Heart right ventricle (tissue), 16 donors: ENCODE measurements around the gene CPZ. TPM values are rescaled to one million over a fixed set of nuclear protein-coding genes. Genes with fewer than 3 reads are reported as not detected.

ENCODE experiments used
- ATAC-seq, 8 donors: fragments of 200-7000 bp; cut with Tn5 transposase; one replicate each; pipeline ENCODE4 v1.9.1; 2020; ENCODE audit warnings: mild to moderate bottlenecking in 8 of 8, moderate library complexity in 8 of 8, moderate number of reproducible peaks in 1 of 8
- DNase-seq, 2 donors: peaks; one replicate each; pipeline ENCODE4 v3.0.0-alpha.2; 2020
- H3K27ac ChIP-seq, 10 donors: fragments of 200-600 bp; sonication (generic) in 2 of 10; one replicate each; pipeline versions ENCODE4 v1.5.0 to v1.8.0; 2020 to 2022; ENCODE audit warnings: mild to moderate bottlenecking in 3 of 10
- H3K27me3 ChIP-seq, 7 donors: fragments of 200-600 bp; one replicate each; pipeline ENCODE4 v1.8.0; 2021 to 2022; ENCODE audit warnings: mild to moderate bottlenecking in 2 of 7
- H3K36me3 ChIP-seq, 9 donors: fragments of 200-600 bp; sonication (generic) in 1 of 9; one replicate each; pipeline versions ENCODE4 v1.5.0 to v1.8.0; 2020 to 2022; ENCODE audit warnings: mild to moderate bottlenecking in 2 of 9
- H3K4me1 ChIP-seq, 9 donors: fragments of 200-600 bp; sonication (generic) in 1 of 9; one replicate each; pipeline versions ENCODE4 v1.5.0 to v1.8.0; 2020 to 2022; ENCODE audit warnings: mild to moderate bottlenecking in 4 of 9
- H3K4me3 ChIP-seq, 10 donors: fragments of 200-600 bp; sonication (generic) in 2 of 10; one replicate each; pipeline versions ENCODE4 v1.5.0 to v1.8.0; 2020 to 2022; ENCODE audit warnings: mild to moderate bottlenecking in 7 of 10, moderate library complexity in 2 of 10
- H3K9me3 ChIP-seq, 11 donors: fragments of 200-600 bp in 10 of 11; sonication (generic) in 2 of 11; one replicate each; pipeline versions ENCODE4 v1.5.0 to v1.8.0; 2013 to 2022; ENCODE audit warnings: mild to moderate bottlenecking in 2 of 11, control low read depth in 1 of 11, moderate library complexity in 1 of 11
- WGBS, 2 donors: extraction: QIAGEN DNeasy Blood & Tissue Kit; methylation state at CpG; one replicate each; pipeline ENCODE4 v1.1.7; 2013; ENCODE audit warnings: inconsistent platforms in 1 of 2; 5-methylcytosine and 5-hydroxymethylcytosine counted together
- intact Hi-C, 10 donors: fragments of 100-400 bp; cut with DNase I; formaldehyde crosslinking; loops; one replicate each; pipeline versions ENCODE4 v1.11.1 to v1.14.2; 2022
- polyA plus RNA-seq, 2 donors: library from polyadenylated mRNA; stranded (reverse); fragments of 200-250 nt; gene quantifications; one replicate each; pipeline ENCODE4 v1.2.3, GENCODE V29; 2013
- total RNA-seq, 10 donors: library from RNA; stranded (reverse); fragmentation: NEBNext Ultra II Directional in 3 of 10; extraction: Animal tissue kit (Norgen Biotek cat#: 25700) in 3 of 10; gene quantifications; one replicate each; pipeline versions ENCODE4 v1.2.1 to v1.2.4, GENCODE V29; 2021 to 2023
- TF ChIP-seq, protein P1 (sequence below), 9 donors: fragments of 200-600 bp; sonication (generic) in 2 of 9; IDR thresholded peaks; one replicate each; pipeline versions ENCODE4 v1.5.0 to v1.8.0; 2021 to 2022; ENCODE audit warnings: antibody characterized with exemption in 9 of 9, mild to moderate bottlenecking in 5 of 9, moderate library complexity in 1 of 9
- donor health status: Arrhythmogenic right ventricular cardiomyopathy.
- donor health status: ischemic (EF 13 %, LVEDD 7.1; RV severe dilation, severe dysfunction).
- donor health status: healthy with polysubstance abuse.
- donor health status: DM: no; HTN: yes; CAD: no.
- donor health status: DM: no; HTN: no; CAD: no.
- donor health status: ischemic (EF 25% LVEDD 6.9; RV normal size, moderate dysfunction).
- donor health status: ischemic (EF 25% LVEDD 5.7; RV mildly dilated, moderate dysfunction).
- donor health status: healthy.
- donor health status: DM: yes; HTN: yes; CAD: no.
- donor health status: Ischemic cardiomyopathy.
- donor health status: ischemic (EF 35%, LVEDD 5.7; RV mildly dilated, moderate dysfunction).
- donor health status: nonischemic (EF 11% LVEDD 7.7; RV severe dilation, severe dysfunction).
- donor health status: DM: yes; HTN: yes; CAD: no.
- donor health status: PGD.
- donor health status: ischemic (EF 29% LVEDD 5.4; RV normal size, mild dysfunction).
- donor health status: nonischemic (EF 23%, LVEDD 6.1; RV moderate dilation, normal function).

CPZ gene
- total and polyA plus RNA-seq, 12 donors, result 0.12 to 0.85 (median 0.70) TPM; not detected in 5

DNA sequence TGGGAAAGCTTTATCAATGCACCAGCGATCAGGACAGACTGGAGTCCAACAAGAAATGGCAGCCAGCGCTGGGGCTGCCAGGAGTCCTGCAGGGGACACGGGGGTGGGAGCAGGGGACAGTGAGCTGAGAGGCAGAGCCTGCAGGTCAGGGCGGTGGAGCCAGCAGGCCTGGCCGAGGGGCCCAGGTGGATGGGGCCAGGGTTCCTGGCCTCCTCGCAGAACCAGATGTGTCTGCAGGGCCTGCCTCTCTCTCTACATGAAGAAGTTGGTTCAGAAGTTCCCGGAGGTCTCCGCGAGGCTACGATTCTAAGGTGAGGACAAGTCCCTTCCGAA, 63.6 kb downstream of the CPZ start:
- Histone ChIP-seq H3K4me3 (no peak overlapping the region), H3K4me1 (no peaks in the 10 kb centered on the region), H3K27ac (no peak overlapping the region), H3K36me3 (no peaks in the 10 kb centered on the region), H3K27me3 (peaks cover 0 to 53% (median 11%) of the 10 kb centered on the region in 7 donors), H3K9me3 (peaks cover 0 to 10% (median 0%) of the 10 kb centered on the region in 11 donors)
- intact Hi-C loops, result no loop called here
- no peak for DNase-seq
- TF ChIP-seq, protein P1, sequence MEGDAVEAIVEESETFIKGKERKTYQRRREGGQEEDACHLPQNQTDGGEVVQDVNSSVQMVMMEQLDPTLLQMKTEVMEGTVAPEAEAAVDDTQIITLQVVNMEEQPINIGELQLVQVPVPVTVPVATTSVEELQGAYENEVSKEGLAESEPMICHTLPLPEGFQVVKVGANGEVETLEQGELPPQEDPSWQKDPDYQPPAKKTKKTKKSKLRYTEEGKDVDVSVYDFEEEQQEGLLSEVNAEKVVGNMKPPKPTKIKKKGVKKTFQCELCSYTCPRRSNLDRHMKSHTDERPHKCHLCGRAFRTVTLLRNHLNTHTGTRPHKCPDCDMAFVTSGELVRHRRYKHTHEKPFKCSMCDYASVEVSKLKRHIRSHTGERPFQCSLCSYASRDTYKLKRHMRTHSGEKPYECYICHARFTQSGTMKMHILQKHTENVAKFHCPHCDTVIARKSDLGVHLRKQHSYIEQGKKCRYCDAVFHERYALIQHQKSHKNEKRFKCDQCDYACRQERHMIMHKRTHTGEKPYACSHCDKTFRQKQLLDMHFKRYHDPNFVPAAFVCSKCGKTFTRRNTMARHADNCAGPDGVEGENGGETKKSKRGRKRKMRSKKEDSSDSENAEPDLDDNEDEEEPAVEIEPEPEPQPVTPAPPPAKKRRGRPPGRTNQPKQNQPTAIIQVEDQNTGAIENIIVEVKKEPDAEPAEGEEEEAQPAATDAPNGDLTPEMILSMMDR (IDR thresholded peaks at IDR 0.05), result no peak
- WGBS, 2 donors, result 85 to 88% methylated on average over 11 of the region's 11 CpGs
- no peak for ATAC-seq

DNA sequence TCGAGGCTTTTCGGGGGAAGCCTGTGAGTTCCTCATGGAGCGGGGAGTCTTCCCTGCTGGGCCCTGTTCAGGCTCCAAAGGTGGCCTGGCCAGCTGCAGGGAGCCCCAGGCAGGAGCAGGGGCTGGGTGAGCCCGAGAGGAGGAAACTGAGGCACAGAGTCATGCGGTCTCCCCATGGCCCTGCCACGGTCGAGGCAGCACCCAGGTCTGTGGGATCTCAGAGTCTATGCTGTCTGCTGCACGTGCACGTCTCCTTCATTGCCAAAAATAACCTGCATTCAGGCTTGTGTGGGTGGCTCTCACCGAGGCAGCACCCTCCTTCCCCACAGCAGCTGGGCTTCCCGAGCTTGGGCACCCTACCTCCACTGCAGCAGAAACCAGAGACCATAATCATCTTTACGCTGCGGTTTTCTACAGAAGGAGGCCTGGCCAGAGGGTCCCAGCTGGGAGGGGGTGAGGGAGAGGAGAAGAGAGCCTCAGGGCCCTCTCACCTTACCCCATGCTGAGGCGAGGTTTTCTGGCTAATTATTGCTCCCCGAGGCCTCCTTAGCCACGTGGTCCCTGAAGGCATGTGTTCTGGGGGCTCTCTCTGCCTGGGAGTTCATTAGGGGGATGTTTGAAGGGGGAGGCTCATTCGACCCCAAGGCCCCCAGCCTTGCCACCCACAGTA, 64.3 kb downstream of the CPZ start:
- H3K27me3 ChIP-seq, result peaks cover 0 to 50% (median 12%) of the 10 kb centered on the region in 7 donors
- H3K36me3 ChIP-seq, result no peaks in the 10 kb centered on the region
- no peak for DNase-seq
- ATAC-seq, result no peak
- no peak overlapping the region for H3K27ac ChIP-seq
- intact Hi-C loops, result no loop called here
- TF ChIP-seq, protein P1 (IDR thresholded peaks at IDR 0.05), result no peak
- 52 to 66% methylated on average over 17 of the region's 17 CpGs for WGBS, 2 donors
- no peaks in the 10 kb centered on the region for H3K4me1 ChIP-seq
- H3K9me3 ChIP-seq, result peaks cover 0 to 10% (median 0%) of the 10 kb centered on the region in 11 donors
- H3K4me3 ChIP-seq, result no peak overlapping the region

DNA sequence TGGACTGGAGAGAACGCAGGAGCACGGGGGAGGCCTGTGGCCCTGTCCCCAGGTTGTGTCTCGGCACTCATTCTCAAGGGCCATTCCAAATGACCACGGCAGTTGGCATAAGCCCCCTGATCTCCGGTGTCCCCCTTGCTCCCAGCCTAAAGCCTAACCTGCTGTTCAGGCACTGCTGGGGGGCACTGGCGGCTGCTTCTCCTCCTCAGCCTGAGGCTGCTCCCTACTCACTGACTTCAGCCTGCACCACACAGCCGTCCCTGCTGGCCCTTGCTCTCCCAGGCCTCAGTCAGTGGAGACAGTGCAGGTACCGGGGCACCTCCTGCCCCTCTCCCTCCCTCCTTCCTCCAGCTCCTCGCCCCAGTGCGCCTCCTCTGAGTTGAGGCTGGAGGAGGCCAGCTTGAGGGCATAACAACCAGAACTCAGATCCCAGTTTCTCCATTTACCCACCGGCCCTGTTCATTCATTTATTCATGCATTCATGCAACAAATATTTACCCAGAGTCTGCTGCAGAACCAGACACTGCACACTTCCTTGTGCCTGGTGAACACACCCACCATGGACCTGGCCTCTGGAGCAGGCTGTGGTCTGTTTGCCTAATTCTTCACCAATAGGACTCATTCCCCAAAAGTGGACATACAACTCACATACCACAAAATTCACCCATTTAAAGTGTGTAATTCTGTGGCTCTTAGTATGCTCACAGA, 65.0 kb downstream of the CPZ start:
- Histone ChIP-seq H3K4me3 (no peak overlapping the region), H3K27me3 (peaks cover 0 to 44% (median 12%) of the 10 kb centered on the region in 7 donors), H3K36me3 (no peaks in the 10 kb centered on the region), H3K4me1 (no peaks in the 10 kb centered on the region), H3K9me3 (peaks cover 0 to 10% (median 0%) of the 10 kb centered on the region in 11 donors), H3K27ac (no peak overlapping the region)
- TF ChIP-seq, protein P1 (IDR thresholded peaks at IDR 0.05), result no peak
- peak in 1 of 8 donors; percentile 57 for ATAC-seq
- no peak for DNase-seq
- intact Hi-C loops, result no loop called here
- 73 to 75% methylated on average over 11 of the region's 11 CpGs for WGBS, 2 donors

DNA sequence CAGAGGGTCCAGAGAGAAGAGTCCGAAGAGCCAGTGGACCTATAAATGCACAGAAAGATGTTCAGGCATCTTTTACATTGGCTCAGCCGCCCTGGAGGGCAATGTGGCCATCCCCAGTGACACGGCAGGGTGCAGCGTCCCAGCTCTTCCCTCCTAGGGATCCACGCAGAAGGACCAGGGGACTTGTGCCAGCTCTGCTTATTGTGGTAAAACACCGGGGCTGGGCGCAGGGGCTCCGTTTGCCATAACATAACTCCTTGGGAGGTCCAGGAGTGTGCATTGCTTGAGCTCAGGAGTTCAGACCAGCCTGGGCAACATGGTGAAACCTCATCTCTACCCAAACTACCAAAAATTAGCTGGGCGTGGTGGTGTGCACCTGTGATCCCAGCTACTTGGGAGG, 70.2 kb downstream of the CPZ start:
- Histone ChIP-seq H3K36me3 (no peaks in the 10 kb centered on the region), H3K27ac (no peak overlapping the region), H3K9me3 (peaks cover 0 to 6% (median 0%) of the 10 kb centered on the region in 11 donors), H3K4me1 (no peaks in the 10 kb centered on the region), H3K4me3 (no peak overlapping the region), H3K27me3 (peaks cover 0 to 65% (median 37%) of the 10 kb centered on the region in 7 donors)
- ATAC-seq, result no peak
- intact Hi-C loops, result no loop called here
- TF ChIP-seq, protein P1 (IDR thresholded peaks at IDR 0.05), result no peak
- 83 to 91% methylated on average over 9 of the region's 9 CpGs for WGBS, 2 donors
- DNase-seq, result no peak
